OCI-LY3 (cell line): ENCODE measurements around the gene MCF2L2.

Experiments
- H2AFZ ChIP-seq: fragments of 200-600, 300-600 bp; shearing (Covaris generic); 2 replicates; pipeline ENCODE4 v1.6.0; 2014; ENCODE audit warnings: antibody characterized with exemption, low read depth, low read length
- H3K27ac ChIP-seq: fragments of 200-600, 300-600 bp; sonication (generic); 2 replicates; pipeline ENCODE4 v1.5.1; 2014; ENCODE audit warnings: mild to moderate bottlenecking, low read length, moderate library complexity, mixed read lengths
- H3K27me3 ChIP-seq: fragments of 200-600, 300-600 bp; sonication (generic); 2 replicates; pipeline ENCODE4 v1.6.1; 2014; ENCODE audit warnings: low read depth, low read length, mixed read lengths
- H3K36me3 ChIP-seq: fragments of 200-600, 300-600 bp; sonication (generic); replicated peaks from 2 replicates; pipeline ENCODE3; 2014; ENCODE audit warnings: low read depth, low read length, mixed read lengths
- H3K4me1 ChIP-seq: fragments of 300-600, 200-600 bp; sonication (generic); 2 replicates; pipeline ENCODE4 v1.6.1; 2014; ENCODE audit warnings: low read length, mixed read lengths
- H3K4me2 ChIP-seq: fragments of 200-600, 300-600 bp; sonication (generic); 2 replicates; pipeline ENCODE4 v1.6.1; 2014; ENCODE audit warnings: low read length, mixed read lengths
- H3K4me3 ChIP-seq: fragments of 300-600, 200-600 bp; sonication (generic); 2 replicates; pipeline ENCODE4 v1.5.1; 2014; ENCODE audit warnings: antibody characterized with exemption, mild to moderate bottlenecking, low read length, moderate library complexity
- H3K79me2 ChIP-seq: fragments of 300-600, 200-600 bp; shearing (Covaris generic); 2 replicates; pipeline ENCODE4 v1.6.1; 2014; ENCODE audit warnings: mild to moderate bottlenecking, low read length, mixed read lengths
- H3K9ac ChIP-seq: fragments of 300-600, 200-600 bp; shearing (Covaris generic); 2 replicates; pipeline ENCODE4 v1.6.0; 2014; ENCODE audit warnings: mild to moderate bottlenecking, low read length, moderate library complexity
- H3K9me3 ChIP-seq: fragments of 200-600, 300-600 bp; shearing (Covaris generic); 2 replicates; pipeline ENCODE4 v1.6.1; 2014; ENCODE audit warnings: low read length, mixed read lengths; ENCODE audit not compliant: insufficient read depth
- H4K20me1 ChIP-seq: fragments of 200-600, 300-600 bp; sonication (generic); 2 replicates; pipeline ENCODE4 v1.6.1; 2016; ENCODE audit warnings: low read length, mixed read lengths; ENCODE audit not compliant: insufficient read depth
- EZH2phosphoT487 ChIP-seq: fragments of 200-600 bp; shearing (Covaris generic); IDR thresholded peaks from 2 replicates; pipeline ENCODE4 v1.6.1; 2018; ENCODE audit warnings: antibody characterized with exemption, mixed run types, low read depth
- TF ChIP-seq, protein P1 (sequence below): fragments of 200-600, 300-600 bp; sonication (generic); IDR thresholded peaks from 2 replicates; pipeline ENCODE4 v1.5.1; 2014; ENCODE audit warnings: antibody characterized with exemption, low read length, low read depth

Gene MCF2L2

DNA sequence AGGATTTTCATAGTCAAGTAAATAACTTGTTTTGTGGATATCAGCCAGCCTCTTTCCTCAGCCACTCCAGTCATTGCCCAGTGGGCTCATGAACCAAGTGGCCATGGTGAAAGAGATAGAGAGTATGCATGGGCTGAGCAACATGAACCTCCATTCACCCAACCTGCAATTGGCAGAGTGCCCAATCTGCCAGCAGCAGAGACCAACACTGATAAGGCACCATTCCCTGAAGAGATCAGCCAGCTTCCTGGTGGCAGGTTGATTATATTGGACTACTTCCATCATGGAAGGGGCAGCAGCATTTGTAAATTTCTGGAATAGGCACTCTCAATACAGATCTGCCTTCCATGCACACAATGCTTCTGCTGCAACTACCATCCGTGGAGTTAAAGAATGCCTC lies 10.3 kb upstream of the MCF2L2 start:
- Histone ChIP-seq H3K79me2 (no peaks in the 10 kb centered on the region), H4K20me1 (no peaks in the 10 kb centered on the region), H3K9me3 (peaks cover 11% of the 10 kb centered on the region), H3K4me3 (no peak overlapping the region), H3K9ac (no peak overlapping the region), H3K36me3 (no peaks in the 10 kb centered on the region), H3K4me2 (no peak overlapping the region), H3K27me3 (no peaks in the 10 kb centered on the region), H3K27ac (no peak overlapping the region), H3K4me1 (peaks cover 55% of the 10 kb centered on the region), H2AFZ (no peak overlapping the region)
- TF ChIP-seq, protein P1, sequence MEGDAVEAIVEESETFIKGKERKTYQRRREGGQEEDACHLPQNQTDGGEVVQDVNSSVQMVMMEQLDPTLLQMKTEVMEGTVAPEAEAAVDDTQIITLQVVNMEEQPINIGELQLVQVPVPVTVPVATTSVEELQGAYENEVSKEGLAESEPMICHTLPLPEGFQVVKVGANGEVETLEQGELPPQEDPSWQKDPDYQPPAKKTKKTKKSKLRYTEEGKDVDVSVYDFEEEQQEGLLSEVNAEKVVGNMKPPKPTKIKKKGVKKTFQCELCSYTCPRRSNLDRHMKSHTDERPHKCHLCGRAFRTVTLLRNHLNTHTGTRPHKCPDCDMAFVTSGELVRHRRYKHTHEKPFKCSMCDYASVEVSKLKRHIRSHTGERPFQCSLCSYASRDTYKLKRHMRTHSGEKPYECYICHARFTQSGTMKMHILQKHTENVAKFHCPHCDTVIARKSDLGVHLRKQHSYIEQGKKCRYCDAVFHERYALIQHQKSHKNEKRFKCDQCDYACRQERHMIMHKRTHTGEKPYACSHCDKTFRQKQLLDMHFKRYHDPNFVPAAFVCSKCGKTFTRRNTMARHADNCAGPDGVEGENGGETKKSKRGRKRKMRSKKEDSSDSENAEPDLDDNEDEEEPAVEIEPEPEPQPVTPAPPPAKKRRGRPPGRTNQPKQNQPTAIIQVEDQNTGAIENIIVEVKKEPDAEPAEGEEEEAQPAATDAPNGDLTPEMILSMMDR, result no peak
- TF ChIP-seq EZH2phosphoT487, result no peak

DNA sequence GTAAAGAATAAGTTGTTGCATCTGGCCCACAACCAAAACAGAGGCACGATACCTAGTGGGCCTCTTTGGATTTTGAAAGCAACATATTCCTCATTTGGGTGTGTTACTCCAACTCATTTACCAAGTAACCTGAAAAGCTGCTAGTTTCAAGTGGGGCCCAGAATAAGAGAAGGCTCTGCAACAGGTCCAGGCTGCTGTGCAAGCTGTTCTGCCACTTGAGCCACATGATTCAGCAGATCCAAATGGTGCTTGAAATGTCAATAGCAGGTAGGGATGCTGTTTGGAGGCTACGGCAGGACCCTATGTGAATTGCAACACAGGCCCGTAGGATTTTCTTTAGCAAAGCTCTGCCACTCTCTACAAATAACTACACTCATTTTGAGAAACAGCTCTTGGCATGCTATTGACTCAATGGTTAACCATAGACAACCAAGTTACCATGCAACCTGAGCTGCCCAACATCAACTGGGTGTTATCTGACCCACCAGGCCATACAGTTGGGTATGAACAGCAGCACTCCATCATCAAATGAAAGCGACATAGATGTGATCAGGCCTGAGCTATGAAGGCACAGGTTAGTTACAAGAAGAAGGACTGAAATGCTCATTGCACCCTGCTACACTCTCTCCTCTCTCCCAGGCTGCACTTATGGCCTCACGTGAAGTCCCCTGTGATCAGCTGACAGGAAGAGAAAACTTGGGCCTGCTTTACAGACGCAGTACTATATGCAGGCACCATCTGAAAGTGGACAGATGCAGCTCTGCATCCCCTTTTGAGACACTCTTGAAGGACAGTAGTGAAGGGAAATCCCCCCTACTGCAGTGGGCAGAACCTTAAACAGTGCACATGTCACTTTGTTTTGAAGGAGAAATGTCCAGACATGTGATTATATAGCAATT lies 9.5 kb upstream of the MCF2L2 start:
- H2AFZ ChIP-seq, result no peak overlapping the region; the same call in 1 of the 2 replicates
- TF ChIP-seq EZH2phosphoT487, result no peak
- TF ChIP-seq, protein P1, result no peak
- no peaks in the 10 kb centered on the region for H3K79me2 ChIP-seq
- H3K9ac ChIP-seq, result no peak overlapping the region
- no peaks in the 10 kb centered on the region for H3K27me3 ChIP-seq
- H3K4me2 ChIP-seq, result no peak overlapping the region
- H3K4me1 ChIP-seq, result peaks cover 63% of the 10 kb centered on the region
- H3K36me3 ChIP-seq, result no peaks in the 10 kb centered on the region
- H3K27ac ChIP-seq, result no peak overlapping the region; the same call in 1 of the 2 replicates
- H3K4me3 ChIP-seq, result no peak overlapping the region
- H3K9me3 ChIP-seq, result peaks cover 3% of the 10 kb centered on the region; the same call in 1 of the 2 replicates
- H4K20me1 ChIP-seq, result no peaks in the 10 kb centered on the region

- Histone ChIP-seq H4K20me1 (no peaks in the 10 kb centered on the region), H3K9me3 (no peaks in the 10 kb centered on the region), H3K9ac (no peak overlapping the region), H3K79me2 (no peaks in the 10 kb centered on the region), H3K4me2 (no peak overlapping the region), H3K27me3 (no peaks in the 10 kb centered on the region), H3K4me1 (peaks cover 71% of the 10 kb centered on the region), H2AFZ (no peak overlapping the region), H3K4me3 (no peak overlapping the region), H3K27ac (no peak overlapping the region; the same call in 1 of the 2 replicates), H3K36me3 (no peaks in the 10 kb centered on the region)
- no peak for TF ChIP-seq EZH2phosphoT487
- TF ChIP-seq, protein P1, result no peak
These were observed 8.6 kb upstream of the MCF2L2 start for GRCh38 chr3:183437061-183437460.

DNA sequence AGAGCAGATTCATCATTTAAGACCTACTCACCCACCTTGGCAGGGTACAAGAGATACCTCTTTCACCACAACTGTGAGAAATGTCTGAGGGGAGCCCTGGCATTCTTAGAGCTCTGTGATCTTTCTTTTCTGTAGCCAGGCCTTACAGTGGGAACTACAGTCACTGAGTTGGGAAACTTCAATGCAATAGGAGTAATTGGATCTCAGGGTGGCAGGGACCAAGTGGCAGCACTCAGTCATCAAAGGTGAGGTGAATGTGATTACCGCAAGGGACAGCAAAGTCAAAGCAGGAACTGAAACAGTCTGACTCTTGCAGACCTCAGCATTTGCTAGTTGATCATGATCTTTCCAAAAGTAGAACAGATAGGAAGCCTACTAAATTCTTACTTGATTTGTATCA lies 7.2 kb upstream of the MCF2L2 start:
- Histone ChIP-seq H3K4me3 (peak overlapping the region; percentile 19; the same call in 1 of the 2 replicates), H3K36me3 (no peaks in the 10 kb centered on the region), H4K20me1 (no peaks in the 10 kb centered on the region), H3K9me3 (no peaks in the 10 kb centered on the region), H3K27ac (peak overlapping the region; percentile 84), H2AFZ (no peak overlapping the region), H3K79me2 (no peaks in the 10 kb centered on the region), H3K27me3 (peaks cover 9% of the 10 kb centered on the region), H3K4me1 (peaks cover 71% of the 10 kb centered on the region), H3K4me2 (peak overlapping the region; percentile 60), H3K9ac (peak overlapping the region; percentile 34; the same call in 1 of the 2 replicates)
- TF ChIP-seq, protein P1, result no peak
- no peak for TF ChIP-seq EZH2phosphoT487
